Measurements from ENCODE around the gene OR51L1. TPM values are rescaled to one million over a fixed set of nuclear protein-coding genes. Genes with fewer than 3 reads are reported as not detected.
"Not testable (repeated sequence)": the region's sequence is repeated elsewhere in the genome, so short reads cannot be mapped to it uniquely, and the experiment has no call there.

Gene OR51L1, protein sequence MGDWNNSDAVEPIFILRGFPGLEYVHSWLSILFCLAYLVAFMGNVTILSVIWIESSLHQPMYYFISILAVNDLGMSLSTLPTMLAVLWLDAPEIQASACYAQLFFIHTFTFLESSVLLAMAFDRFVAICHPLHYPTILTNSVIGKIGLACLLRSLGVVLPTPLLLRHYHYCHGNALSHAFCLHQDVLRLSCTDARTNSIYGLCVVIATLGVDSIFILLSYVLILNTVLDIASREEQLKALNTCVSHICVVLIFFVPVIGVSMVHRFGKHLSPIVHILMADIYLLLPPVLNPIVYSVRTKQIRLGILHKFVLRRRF
- total RNA-seq: not detected

DNA sequence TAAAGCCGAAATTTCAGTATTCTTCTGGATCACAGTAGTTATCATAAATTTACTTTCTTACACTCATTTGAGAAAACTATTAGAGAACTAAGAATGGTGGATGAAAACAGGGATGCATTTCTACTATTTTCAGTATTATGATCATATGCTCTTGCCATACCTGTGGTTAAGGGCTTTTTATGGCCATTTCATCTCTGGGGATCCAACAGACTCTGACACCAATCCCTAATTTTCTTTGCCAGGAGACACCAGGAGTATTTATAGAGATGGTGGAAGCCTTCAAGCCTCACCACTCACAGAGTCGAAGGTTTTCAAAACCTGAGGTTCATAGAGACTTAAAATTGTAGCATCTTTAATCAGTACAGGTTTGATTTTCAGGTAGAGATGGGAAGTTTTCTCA lies at the start of gene OR51L1:
OR51L1 (plus strand) TSS at position 301 of the 400 bp plus-strand sequence. CDS start 4,132 bp downstream, outside the sequence.
- no peak for DNase-seq

DNA sequence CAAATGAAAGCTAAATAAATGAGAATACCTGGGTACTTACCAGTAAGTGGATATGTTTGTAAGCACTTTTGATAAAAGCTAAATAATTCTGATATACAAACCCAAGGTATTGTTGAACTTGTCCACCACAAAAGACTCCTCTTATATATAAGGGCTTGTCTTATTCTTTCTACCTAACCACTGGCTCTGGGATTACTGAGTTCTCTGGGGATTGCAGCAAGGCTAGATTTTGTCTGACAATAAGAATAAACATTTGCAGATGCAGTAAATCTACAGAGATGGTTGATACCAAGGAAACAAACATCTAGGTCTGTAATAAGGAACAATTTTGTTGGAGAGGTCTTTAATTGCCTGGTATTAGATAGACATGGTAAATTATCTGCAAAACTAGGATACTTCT lies 47.1 kb upstream of the OR51L1 start, which contains the start of gene OR51A4:
OR51A4 (minus strand) TSS at position 101 of the 400 bp plus-strand sequence. CDS start 505 bp downstream, outside the sequence.
- no peak for DNase-seq

DNA sequence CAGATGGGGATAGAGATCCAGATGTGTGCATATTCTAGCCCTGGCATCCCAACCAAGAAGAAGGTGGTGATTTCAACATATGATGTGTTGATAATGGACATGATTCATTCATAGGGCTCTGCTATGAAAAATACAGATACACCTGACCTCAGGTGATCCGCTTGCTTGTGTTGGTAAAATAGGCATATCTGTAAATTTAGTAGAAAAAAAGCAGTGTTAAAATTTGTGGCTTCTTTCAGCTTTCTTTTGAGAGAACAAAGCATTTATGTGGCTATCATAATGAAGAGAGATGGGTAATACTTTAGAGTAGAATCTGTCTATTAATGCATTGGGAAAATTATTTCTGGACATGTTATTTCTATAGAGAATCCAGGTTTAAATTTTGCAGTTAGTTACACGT lies 39.0 kb upstream of the OR51L1 start, which contains the start of gene OR51A2:
OR51A2 (minus strand) TSS at position 101 of the 400 bp plus-strand sequence; CDS start at position 101, 0 bp downstream.
- DNase-seq: not testable (repeated sequence)

DNA sequence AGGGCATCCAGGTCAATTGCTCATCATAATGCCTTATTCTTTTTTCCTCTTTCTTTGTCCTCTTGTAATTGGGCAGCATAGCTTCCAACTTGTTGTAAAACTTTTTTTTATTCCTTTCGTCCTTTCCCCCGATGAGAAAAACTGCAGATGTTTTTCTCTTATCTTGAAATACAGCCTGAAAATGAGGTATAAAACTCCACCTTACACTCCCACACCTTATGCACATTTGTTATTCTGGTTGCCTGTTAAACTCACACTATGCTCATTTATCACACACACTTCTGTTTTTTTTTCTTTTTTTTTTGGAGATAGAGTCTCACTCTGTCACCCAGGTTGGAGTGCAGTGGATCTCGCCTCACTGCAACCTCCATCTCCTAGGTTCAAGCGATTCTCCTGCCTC lies 37.3 kb upstream of the OR51L1 start:
- no peak for DNase-seq

DNA sequence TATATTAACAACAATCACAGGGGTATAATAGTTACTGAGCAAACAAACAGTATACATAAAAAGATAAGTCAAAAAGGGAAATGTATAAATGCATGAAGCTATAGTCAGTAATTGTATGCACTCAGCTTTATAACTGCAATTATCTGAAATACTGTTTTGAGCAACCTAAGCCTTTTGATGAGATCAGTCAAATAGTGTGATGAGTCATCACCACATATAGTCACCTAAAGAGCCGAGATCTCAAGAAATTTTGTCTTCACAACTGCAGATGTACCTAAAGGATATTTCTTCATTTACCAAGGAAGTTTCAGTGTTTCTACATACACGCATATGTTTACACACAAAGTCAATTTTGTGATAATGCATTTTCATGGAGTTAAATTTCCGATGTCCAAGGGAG lies 33.8 kb upstream of the OR51L1 start:
- DNase-seq: no peak

DNA sequence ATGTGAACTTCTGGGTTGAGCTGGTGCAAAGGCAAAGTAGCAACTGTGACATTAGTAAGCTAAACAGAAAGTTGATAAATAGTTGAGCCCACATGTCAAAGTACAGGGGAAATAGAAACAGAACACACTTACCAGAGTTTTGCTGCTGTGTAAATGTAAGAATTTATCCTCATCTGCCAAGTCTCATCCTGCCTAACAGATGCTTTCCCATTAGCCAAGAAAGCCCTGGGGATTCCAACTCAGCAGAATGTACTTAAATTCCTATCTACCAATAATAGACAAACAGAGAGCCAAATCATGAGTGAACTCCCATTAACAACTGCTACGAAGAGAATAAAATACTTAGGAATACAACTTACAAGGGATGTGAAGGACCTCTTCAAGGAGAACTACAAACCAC lies 31.8 kb upstream of the OR51L1 start:
- DNase-seq: no peak

DNA sequence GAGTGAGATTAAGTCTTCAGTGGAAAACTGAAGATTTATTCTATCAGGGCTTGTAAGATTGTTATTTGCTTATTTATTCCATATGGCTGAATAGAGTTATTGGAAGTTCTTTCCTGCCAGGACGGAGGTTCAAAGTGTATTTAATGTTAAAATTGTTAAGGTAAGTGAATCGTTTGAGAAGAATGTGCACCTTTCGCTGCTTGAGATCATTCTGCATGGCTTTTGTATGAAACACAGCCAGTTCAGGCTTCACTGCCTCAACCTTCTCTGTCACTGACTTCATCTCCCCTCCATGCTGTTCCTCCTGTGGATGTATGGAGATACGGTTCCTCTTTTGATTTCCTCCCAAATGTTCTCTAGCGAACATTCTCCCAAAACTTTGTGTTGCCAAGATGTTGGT lies 19.2 kb upstream of the OR51L1 start:
- no peak for DNase-seq

DNA sequence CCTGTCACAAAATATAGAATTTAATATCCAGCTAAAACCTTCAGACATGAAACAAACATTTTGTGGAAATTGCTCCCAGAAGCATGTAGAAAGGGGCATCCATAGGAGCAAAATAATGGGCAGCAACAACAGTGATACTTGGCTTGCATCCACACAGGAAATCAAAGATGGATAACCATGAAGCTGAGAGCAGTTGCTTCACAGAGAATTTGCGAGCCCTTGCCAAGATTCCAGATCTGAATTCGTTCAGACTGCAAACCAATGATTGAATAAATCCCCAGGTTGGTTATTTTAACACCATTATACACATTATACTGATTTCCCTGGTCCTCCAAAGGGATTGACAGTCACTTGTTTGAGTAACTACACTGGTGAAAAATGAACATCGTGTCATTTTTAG lies 15.6 kb upstream of the OR51L1 start:
- no peak for DNase-seq

DNA sequence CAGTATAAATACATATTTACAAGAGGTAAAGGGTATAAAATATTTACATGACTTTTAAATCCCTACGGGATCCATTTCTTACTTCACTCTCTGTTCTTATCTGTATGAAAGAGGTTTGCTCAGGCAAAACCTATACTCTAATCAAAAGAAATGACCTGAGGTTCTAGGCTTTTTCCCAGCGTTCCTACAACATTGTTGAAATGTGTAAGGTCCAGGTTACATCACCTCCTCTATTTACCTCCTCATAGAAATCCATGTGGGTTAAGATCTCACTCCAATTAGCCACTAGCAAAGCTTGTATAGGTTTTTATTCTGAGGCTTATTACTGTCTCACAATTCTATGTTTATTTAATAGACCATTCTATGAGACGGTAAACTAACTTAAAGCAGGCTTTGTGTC lies 12.0 kb upstream of the OR51L1 start:
- DNase-seq: no peak

DNA sequence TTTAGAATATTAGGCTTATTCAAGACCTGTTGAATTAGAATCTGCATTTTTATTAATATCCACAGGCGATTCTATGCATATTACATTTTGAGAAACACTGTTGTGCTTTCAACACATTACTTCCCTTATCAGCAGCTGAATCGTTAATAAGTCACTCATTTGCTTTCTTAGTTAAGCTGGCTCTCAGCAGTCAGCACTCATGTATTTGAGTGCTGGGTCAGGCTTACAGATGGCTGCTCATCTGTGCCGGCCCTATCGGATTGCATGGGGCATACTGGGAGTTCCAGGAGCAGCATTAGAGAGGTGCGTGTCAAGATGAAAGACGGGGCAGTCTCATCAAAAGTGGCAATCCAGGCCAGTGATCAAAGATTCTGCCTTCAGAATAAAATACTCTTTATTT lies 10.8 kb upstream of the OR51L1 start:
- DNase-seq: no peak

DNA sequence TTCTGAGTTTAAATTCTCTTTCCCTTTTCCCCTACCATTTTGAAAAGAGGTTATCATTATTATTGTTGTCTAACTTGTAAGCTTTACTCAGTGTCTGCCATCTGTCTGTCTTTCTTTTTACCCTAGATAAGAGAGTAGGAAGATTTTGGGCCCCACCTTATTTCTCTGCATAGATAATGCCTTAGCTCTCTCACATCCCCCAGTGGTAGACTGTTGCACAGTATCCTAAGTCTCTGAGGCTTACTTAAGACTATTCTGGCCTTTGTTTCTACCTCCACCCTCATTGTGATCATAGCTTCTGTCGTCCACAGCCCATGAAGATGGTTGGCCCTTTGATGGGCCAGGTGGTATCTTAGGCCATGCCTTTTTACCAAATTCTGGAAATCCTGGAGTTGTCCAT lies 3.6 kb upstream of the OR51L1 start:
- DNase-seq: no peak

DNA sequence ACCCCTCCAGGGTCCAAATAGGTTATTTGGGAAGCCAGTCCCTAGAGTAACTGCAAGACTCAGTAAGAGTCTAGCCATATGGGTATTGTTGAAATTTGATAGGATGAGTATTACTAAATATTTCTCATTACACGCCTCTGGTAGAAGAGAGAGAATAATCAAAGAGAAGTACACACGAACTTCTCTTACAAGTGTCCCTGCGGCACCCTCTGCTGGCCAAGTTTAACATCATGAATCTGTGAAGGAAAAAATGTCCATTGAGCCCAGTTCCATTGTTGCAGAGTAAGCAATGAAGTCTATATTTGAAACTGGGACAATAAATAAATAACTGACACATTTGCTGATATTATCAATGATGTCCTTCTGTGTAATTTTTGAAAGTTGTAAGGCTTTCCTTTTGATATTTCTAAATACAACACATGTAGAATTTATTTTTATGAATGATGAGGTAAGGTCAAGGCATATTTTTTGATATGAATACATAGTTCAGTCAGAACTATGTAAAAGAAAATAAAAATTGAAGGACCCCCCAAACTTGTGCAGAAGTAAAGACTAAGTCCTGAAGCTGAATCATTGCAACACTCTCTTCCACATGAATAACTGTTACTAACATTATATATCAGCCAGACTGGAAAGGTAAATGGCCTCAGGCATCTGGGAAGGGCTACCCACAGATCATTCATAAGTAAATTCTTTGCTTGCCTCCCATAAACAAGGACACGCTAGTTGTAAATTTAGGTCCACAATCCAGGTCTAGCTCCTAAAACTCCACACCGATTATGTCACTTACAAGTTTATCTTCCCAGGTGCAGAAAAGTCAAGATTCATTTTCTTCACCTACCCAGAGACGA lies 10.0 kb downstream of the OR51L1 start:
- peak; percentile 38 for DNase-seq

DNA sequence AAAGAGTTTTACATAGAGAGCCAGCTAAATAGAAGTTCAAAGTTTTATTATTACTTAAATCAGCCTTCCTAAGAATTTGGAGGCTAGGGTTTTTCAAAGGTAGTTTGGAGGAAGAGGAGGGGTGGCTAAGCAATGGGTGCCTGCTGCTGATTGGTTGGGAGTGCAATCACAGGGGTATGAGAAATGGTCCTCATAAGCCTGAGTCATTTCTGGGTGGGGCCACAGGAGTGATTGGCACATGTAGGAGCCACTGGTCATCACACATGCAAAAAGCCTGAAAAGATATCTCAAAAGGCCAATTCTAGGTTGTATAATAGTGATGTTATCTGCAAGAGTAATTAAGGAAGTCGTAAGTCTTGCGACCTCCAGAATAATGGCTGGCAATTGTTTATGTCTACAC lies 12.9 kb downstream of the OR51L1 start:
- DNase-seq: no peak

DNA sequence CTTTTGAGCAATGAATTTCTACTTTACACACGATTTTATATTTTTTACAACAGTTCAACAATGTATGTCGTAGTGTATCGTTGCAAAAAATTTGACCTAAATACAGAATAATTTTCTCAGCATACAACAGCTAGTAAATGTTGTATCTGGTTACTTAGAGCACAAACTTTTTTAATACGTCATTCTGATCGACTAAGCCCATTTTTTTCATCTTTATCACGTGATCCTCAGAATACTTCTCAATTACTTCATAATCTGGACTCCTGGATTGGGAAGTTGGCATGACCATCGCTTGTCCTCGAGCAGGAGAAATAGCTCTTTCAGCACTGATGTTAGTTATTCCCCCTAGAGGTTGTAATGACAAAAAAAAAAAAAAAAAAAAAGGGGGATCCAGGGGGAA lies 16.6 kb downstream of the OR51L1 start:
- DNase-seq: no peak

DNA sequence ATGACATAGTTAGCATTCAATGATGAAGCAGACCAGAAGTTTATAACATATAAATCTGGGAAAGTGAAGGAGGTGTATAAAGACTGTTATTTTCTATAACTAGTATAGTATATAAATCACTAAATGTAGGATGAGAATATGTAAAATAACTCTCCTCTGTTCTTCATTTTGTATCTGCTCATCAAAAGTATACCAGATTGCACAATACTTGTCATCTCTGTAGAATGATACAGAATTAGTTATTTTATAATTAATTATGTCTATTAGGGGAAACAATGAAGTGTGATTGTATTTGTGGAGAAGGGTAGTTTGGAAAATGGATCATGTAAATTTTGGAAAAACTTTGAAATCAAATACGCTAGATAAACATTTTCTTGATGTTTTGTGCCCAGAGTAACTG lies 18.4 kb downstream of the OR51L1 start:
- DNase-seq: no peak

DNA sequence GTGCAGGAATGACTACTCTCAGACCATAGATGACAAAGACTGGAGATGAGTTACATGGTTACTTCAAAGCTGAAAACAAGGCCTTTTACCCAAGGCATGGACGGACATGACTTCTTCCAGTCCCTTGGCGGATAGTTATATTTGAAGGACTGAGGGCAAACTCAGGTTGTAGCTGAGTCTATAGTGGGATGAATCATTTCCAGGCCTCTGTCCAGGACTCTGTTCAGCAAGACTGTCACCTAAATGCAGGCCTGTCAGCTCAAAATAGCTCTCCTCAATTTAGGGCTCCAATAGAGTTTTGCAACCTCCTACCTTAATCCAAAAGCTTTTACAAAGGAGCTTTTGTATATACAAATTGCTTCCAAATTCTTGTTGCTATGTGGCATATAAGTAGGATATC lies 27.3 kb downstream of the OR51L1 start:
- DNase-seq: no peak

DNA sequence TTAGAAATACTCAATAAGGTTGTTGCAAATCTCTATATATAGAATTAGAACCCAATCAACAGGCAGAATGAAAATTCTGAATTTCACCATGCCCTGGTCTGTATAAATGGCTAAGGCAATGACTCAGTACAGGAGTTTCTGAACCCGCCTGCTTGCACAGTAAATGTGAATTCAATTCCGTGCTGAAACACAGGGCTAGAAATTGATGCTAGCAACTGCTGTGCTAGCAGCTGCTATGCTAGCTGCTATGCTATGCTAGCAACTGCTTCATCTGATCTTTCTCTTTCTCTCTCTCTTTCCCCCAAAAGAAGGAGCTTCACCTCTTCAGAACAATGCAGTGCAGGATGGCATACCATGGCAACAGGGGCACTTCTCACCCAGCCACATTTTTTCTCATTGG lies 42.0 kb downstream of the OR51L1 start:
- DNase-seq: no peak

DNA sequence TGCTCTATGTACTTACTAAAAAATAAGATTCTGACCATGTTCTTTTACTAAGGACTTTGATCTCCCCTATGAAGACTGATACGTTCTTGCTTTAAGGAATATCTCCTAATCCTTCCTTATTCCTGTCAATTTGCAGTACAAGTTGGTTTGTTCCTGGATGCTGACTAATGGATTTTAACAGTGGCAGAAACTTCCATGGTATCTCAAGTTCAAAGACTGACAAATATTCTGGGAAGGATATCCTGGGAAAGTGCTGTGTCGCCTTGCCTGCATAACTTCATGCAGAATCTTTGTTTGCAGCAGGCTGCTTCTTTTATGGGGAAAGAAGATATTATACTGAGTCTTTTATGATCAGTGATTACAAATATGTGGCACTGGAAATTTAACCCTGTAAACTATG lies 43.3 kb downstream of the OR51L1 start:
- DNase-seq: no peak

DNA sequence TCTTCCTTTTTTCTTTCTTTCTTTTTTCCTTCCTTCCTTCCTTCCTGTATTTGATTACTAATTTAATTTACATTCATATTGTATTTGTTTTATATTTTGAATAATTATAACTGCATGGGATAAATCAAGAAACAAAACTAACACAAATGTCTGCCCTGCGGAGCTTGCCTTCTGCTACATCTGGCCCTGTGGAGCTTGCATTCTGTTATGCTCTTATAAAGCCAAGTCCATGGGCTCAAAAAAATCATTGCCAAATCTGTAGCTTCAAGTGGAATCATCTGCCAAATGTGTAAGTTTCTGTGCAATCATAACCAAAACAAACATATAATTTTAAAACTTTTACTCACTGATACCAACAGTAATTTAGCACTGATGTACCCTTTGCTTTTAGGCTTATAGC lies 43.7 kb downstream of the OR51L1 start:
- DNase-seq: no peak

DNA sequence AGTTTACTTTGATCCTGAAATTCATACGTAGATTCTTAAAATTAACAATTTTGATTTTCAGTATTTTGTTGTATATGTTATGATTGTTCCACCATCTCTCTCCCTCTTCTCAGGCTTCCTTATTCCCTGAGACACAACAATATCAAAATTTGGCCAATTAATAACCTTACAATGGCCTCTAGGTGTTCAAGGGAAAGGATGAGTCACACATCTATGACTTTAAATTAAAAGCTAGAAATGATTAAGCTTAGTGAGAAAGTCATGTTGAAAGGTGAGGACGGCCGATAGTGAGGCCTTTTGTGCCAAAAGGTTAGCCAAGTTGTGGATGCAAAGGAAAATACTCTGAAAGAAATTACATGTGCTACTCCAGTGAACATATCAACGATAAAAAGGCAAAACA lies 46.2 kb downstream of the OR51L1 start:
- no peak for DNase-seq

DNA sequence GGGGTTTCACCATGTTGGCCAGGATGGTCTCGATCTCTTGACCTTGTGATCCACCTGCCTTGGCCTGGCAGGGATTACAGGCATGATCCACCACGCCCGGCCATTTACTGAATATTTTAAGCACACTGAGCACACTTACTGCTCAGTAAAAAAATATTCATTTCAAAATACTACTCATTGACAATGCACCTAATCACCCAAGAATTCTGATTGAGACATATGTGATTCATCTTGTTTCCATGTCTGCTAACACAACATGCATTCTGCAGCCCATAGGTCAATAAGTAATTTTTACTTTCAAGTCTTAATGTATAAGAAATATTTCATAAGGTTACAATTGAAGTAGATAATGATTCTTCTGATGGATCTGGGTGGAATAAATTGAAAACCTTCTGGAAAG lies 47.4 kb downstream of the OR51L1 start:
- no peak for DNase-seq

DNA sequence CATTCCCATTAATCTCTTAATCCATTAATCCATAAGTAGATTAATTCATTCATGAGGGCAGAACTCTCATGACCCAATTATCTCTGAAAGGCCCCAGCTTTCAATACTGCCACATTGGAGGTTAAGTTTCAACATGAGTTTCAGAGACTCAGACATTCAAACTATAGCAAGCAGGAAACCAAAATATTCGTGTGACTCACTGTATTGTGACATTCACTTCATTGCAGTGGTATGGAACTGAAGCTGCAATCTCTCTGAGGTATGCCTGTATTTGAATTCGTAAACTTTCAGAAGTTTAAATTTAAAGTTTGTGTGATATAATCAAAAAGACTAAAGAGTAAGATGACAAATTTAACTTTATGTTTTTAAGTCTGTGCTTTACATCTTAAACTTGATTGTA lies 48.7 kb downstream of the OR51L1 start:
- no peak for DNase-seq

DNA sequence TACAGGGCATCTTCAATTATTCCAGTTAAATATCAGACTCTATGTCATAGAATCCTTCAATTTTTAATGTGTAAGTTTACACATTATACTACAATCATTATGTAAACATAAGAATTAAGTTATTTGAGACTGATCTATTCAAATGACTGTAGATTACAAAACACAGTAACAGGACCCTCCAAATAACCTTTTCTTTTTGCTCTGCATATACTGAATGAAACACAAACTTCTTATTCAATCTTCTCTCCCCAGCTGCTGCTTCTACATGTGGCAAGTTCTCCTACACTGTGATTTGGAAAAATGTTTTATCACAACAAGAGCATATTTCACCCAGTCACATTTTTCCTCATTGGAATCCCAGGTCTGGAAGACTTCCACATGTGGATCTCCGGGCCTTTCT lies 51.6 kb downstream of the OR51L1 start, which contains the start of gene OR52J3:
OR52J3 (plus strand) TSS at position 301 of the 400 bp plus-strand sequence; CDS start at position 301, 0 bp downstream.
- no peak for DNase-seq
